TTC549 (cell line): ENCODE data around the gene IFI30.

Source experiments
- FAIRE-seq: peaks from 2 replicates; lab custom pipeline; 2012; peaks lifted over from hg19 to GRCh38; lab: Jason Lieb, UNC

The IFI30 gene

GRCh38 chr19:18173572-18174288, at the start of gene IFI30:
TSS of gene IFI30 (plus strand) at chr19:18173813. CDS start at chr19:18173842, 29 bp downstream.
- no peak for FAIRE-seq

GRCh38 chr19:18123819-18124218, 49.8 kb upstream of the IFI30 start:
- FAIRE-seq = no peak

- FAIRE-seq = no peak
Measured at GRCh38 chr19:18126097-18126496, 47.5 kb upstream of the IFI30 start.

- no peak for FAIRE-seq
Measured at GRCh38 chr19:18128044-18128443, 45.6 kb upstream of the IFI30 start.

- FAIRE-seq = no peak
Measured at GRCh38 chr19:18128805-18129204, 44.8 kb upstream of the IFI30 start.

DNA sequence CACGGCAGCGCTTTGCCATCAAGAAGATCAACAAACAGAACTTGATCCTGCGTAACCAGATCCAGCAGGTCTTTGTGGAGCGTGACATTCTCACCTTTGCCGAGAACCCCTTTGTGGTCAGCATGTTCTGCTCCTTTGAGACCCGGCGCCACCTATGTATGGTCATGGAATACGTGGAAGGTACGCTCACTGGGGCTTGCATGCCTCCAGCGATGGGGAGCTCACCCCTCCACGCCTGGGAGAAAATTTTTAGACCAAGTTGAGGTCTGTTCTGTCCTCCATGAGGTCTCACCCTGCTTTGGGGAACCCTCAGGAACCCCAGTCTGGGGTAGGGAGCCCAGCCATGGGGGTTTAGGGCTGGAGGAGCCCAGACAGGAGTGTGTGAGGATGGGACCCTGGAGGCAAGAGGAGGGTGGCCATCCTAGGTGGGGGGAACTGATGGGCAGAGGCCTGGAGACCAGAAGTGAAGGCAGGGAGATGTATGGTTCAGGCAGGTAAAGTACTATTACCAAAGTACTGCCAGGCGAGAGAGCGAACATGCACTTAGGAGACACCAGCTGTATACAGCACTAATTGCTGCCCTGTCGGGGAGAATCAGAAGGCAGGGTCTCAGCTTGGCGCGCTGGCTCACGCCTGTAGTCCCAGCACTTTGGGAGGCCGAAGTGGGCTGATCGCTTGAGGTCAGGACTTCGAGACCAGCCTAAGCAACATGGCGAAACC, 42.9 kb upstream of the IFI30 start:
- FAIRE-seq = no peak

DNA sequence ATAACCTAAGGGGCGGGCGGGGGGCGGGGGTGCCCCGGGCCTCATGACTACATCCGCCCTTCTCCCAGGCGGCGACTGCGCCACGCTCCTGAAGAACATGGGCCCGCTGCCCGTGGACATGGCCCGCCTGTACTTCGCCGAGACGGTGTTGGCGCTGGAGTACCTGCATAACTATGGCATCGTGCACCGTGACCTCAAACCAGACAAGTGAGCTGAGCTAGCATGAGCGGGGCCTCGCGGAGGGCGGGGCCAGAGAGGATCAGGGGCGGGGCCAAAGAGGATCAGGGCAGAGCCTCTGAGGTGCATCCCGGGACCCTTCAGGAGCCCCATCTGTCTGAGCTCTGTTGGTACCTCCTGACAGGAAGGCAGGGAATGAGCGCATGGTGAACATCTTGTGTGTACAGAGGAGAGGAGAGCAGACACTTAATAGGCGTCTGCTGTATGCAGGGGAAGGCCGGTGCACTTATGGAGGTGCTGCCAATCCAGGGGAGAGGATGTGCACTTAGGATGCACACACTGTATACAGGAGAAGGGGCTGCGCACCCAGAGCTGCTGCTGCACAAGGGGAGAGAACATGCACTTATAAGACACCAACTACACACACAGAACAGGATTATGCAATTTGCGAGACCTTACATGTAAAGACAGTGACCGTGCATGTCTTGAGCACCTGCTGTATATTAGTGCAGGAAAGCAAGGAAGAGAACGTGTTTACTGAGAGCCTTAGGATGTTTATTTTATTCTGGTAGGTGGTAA, 41.6 kb upstream of the IFI30 start:
- no peak for FAIRE-seq

DNA sequence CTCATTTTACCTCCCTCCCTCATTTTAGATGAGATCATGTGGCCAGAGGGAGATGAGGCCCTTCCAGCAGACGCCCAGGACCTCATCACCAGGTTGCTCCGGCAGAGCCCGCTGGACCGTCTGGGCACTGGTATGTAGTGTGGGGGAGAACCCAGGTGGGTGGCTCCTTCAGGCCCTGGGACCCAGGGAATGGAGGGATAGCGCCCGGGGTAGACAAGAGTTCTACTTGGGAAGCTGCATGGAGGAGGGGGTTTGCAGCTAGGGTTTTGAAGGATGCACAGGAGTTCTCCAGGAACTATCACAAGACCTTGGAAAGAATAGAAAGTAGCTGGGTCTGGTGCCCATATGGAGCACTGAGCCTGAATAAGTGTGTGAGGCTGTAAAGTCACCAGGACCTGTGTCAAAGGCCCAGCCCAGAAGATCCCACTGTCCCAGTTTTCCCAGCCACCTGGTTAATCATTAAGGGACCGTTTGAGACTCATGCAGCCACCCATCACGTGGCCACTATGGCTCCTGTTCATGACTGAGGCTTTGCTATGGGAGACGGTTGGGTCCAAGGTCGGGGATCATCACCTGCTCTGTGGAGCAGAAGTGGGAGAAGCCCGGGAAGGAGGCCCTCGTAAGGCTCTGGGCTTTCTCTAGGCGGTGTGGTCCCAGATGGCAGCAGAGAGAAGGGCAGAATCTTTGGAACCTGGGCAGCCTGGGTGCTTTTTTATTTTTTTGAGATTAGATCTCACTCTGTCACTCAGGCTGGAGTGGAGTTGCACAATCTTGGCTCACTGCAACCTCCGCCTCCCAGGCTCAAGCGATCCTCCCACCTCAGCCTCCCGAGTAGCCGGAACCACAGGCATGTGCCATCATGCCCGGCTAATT, 37.7 kb upstream of the IFI30 start:
- FAIRE-seq = no peak

DNA sequence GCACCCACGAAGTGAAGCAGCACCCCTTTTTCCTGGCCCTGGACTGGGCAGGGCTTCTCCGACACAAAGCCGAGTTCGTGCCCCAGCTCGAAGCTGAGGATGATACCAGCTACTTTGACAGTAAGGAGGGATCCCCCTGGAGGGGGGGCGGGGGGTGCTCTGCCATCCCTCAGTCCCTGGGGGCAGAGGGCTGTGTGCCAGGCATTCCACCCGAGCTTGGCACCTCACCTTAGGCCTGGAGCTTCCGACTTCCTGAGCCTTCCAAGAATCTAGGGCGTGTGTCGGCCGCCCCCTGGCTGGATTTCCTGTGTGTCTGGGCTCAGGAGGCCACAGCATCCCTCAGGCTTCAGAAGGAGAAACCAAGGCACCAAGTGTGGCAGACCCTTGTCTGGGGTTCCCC, 36.4 kb upstream of the IFI30 start:
- no peak for FAIRE-seq

DNA sequence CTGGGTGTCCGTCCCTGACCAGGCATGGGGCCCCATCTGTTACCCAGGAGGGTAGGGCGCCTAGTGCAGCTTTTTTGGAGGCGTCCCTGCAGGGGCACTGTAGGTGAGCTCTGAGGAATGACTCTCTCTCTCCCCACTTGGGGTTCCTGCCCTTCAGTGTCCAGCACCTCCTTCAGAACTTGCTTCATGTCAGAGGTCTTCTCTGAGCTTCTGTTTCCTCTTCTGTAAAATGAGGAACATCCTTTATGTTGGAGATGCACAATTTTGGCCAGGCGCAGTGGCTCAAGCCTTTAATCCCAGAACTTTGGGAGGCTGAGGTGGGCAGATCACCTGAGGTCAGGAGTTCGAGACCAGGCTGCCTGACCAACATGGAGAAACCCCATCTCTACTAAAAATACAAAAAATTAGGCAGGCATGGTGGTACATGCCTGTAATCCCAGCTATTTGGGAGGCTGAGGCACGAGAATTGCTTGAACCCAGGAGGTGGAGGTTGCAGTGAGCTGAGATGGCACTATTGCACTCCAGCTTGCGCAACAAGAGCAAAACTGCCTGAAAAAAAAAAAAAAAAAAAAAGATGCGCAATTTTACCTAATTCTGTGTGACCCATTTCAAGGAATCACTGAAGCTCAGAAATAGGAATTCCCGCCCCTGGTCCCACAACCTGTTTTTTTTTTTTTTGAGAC, 35.8 kb upstream of the IFI30 start:
- no peak for FAIRE-seq

DNA sequence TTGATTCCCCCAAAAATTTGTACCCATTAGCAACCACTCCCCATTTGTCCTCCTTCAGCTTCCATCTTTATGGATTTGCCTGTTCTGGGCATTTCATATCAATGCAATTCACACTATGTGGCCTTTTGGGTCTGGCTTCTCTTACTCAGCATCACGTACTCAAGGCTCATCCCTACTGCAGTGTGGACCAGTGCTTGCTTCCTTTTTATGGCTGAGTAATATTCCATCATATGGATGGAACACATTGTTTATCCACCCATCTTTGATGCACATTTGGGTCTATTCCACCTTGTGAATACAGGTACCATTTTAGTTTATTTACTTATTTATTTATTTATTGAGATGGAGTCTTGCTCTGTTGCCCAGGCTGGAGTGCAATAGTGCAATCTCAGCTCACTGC, 33.1 kb upstream of the IFI30 start:
- FAIRE-seq = no peak

- FAIRE-seq = no peak
Measured at GRCh38 chr19:18141031-18141430, 32.6 kb upstream of the IFI30 start.

DNA sequence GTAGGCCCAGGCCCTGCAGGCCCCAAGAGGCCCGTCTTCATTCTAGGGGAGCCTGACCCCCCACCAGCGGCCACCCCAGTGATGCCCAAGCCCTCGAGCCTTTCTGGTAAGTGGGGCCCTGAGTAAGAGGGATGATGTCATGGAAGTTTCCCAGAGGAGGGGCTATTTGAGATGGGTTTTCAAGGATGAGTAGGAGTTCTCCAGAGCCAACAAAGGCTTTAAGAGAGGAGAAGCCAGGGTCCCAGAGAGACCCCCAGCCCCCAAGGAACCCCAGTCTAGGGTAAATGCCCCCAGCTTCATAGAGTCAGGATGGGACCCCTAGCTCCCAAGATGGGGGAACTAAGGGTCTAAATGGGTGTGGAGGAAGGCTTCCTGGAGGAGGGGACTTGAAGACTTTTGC, 29.7 kb upstream of the IFI30 start:
- no peak for FAIRE-seq

GRCh38 chr19:18144361-18144760, 29.3 kb upstream of the IFI30 start:
- FAIRE-seq = no peak

DNA sequence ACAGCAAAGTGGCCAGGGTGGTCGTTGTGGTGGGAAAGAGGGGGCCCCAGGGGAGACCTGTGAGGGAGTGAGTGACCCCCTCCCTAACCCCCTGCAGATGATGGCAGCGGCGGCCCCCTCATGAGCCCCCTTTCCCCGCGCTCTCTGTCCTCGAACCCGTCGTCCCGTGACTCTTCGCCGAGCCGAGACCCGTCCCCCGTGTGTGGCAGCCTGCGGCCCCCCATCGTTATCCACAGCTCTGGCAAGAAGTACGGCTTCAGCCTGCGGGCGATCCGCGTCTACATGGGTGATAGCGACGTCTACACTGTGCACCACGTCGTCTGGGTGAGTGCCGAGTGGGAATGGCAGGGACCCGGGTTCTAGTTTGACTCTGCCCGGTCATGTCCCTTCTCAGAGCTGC, 28.7 kb upstream of the IFI30 start:
- no peak for FAIRE-seq

GRCh38 chr19:18145391-18145999, 28.1 kb upstream of the IFI30 start:
- no peak for FAIRE-seq

GRCh38 chr19:18147396-18147795, 26.2 kb upstream of the IFI30 start:
- no peak for FAIRE-seq

DNA sequence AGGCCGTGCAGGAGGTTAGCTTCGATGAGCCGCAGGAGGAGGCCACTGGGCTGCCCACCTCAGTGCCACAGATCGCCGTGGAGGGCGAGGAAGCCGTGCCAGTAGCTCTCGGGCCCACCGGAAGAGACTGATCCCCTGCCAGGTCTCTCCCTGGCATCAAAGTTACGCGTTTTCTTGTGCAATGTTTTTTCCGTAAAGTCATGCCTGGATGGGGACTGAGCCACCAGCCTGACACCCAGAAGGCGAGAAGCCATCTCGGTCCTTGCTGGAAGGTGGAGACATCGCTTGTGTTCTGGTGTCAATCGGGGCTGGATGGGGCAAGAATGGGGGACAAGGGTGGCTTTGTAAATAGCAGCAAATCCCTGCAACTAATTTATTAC, 24.0 kb upstream of the IFI30 start:
- no peak for FAIRE-seq

GRCh38 chr19:18150776-18151624, 22.6 kb upstream of the IFI30 start:
- FAIRE-seq = no peak

DNA sequence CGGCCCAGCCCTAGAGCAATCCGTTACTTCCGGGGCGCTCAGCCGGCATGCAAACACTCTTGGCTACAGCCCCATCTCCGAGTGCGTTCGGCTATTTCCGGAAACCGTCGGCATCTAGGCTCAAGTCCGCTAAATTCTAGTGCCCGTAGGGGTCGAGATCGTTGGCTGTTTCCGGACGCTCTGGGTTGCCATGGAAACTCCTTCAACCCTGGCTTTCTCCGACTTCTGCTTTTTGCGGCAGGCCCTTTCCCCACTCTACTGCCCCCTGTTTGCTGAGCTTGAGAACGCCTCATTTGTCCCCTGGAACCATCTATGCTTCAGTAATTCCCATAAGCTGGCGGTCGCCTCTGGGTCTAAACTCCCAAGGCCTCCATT, 21.2 kb upstream of the IFI30 start:
- no peak for FAIRE-seq
